Astrocyte (in vitro differentiated cells and primary cell): Measurements from ENCODE around the gene FUT7. TPM values are rescaled to one million over a fixed set of nuclear protein-coding genes. Genes with fewer than 3 reads are reported as not detected.

Source experiments
- DNase-seq: peaks from one replicate; pipeline ENCODE4 v3.0.0-alpha.2; 2010; ENCODE audit warnings: low read depth
- FAIRE-seq: peaks from 2 replicates; lab custom pipeline; 2011; peaks lifted over from hg19 to GRCh38; lab: Jason Lieb, UNC
- H2AFZ ChIP-seq: 2 replicates; pipeline ENCODE4 v1.6.0; 2012; ENCODE audit warnings: low read depth, low read length, inconsistent platforms
- H3K27ac ChIP-seq: 2 replicates; pipeline ENCODE4 v1.5.1; 2011; ENCODE audit warnings: low read depth, low read length, inconsistent platforms
- H3K27me3 ChIP-seq: 2 replicates; pipeline ENCODE4 v1.6.0; 2011; ENCODE audit warnings: low read length, inconsistent platforms; ENCODE audit not compliant: insufficient read depth
- H3K36me3 ChIP-seq: 2 replicates; pipeline ENCODE4 v1.5.1; 2011; ENCODE audit warnings: low read length, inconsistent platforms; ENCODE audit not compliant: insufficient read depth
- H3K4me1 ChIP-seq: 2 replicates; pipeline ENCODE4 v1.5.1; 2011; ENCODE audit warnings: low read length, inconsistent platforms; ENCODE audit not compliant: insufficient read depth
- H3K4me2 ChIP-seq: 2 replicates; pipeline ENCODE4 v1.6.0; 2012; ENCODE audit warnings: low read length, inconsistent platforms
- H3K4me3 ChIP-seq: 2 replicates; pipeline ENCODE4 v1.5.1; 2011; ENCODE audit warnings: low read depth, mild to moderate bottlenecking, low read length, inconsistent platforms; ENCODE audit not compliant: insufficient read depth
- H3K79me2 ChIP-seq: 2 replicates; pipeline ENCODE4 v1.6.0; 2012; ENCODE audit warnings: mild to moderate bottlenecking, low read length, inconsistent platforms; ENCODE audit not compliant: insufficient read depth
- H3K9ac ChIP-seq: 2 replicates; pipeline ENCODE4 v1.6.0; 2012; ENCODE audit warnings: mild to moderate bottlenecking, low read length, inconsistent platforms
- H3K9me3 ChIP-seq: 2 replicates; pipeline ENCODE4 v1.5.1; 2012; ENCODE audit warnings: low read depth, mild to moderate bottlenecking, low read length, inconsistent platforms; ENCODE audit not compliant: insufficient read depth
- H4K20me1 ChIP-seq: 2 replicates; pipeline ENCODE4 v1.6.0; 2012; ENCODE audit warnings: low read length, inconsistent platforms; ENCODE audit not compliant: insufficient read depth
- H3K27ac Mint-ChIP-seq: one replicate; pipeline ENCODE4 v1.8.0; 2021; ENCODE audit warnings: mild to moderate bottlenecking, mixed read lengths; ENCODE audit not compliant: unreplicated experiment
- H3K27me3 Mint-ChIP-seq: one replicate; pipeline ENCODE4 v1.8.0; 2021; ENCODE audit warnings: low read depth, mixed read lengths; ENCODE audit not compliant: unreplicated experiment
- H3K36me3 Mint-ChIP-seq: one replicate; pipeline ENCODE4 v1.8.0; 2021; ENCODE audit warnings: low read depth, mixed read lengths; ENCODE audit not compliant: unreplicated experiment
- H3K4me1 Mint-ChIP-seq: one replicate; pipeline ENCODE4 v1.8.0; 2021; ENCODE audit warnings: low read depth, mixed read lengths; ENCODE audit not compliant: unreplicated experiment
- H3K4me3 Mint-ChIP-seq: one replicate; pipeline ENCODE4 v1.8.0; 2021; ENCODE audit warnings: mild to moderate bottlenecking, moderate library complexity, mixed read lengths; ENCODE audit not compliant: unreplicated experiment
- H3K9me3 Mint-ChIP-seq: one replicate; pipeline ENCODE4 v1.8.0; 2021; ENCODE audit warnings: mild to moderate bottlenecking, mixed read lengths; ENCODE audit not compliant: unreplicated experiment
- CTCF ChIP-seq: IDR thresholded peaks from 2 replicates; pipeline ENCODE4 v1.5.1; 2011; ENCODE audit warnings: low read depth, mild to moderate bottlenecking, inconsistent platforms, low read length, moderate library complexity; ENCODE audit not compliant: insufficient read depth
- EZH2 ChIP-seq: IDR thresholded peaks from 2 replicates; pipeline ENCODE4 v1.6.1; 2012; ENCODE audit warnings: mild to moderate bottlenecking, low read length, inconsistent platforms; ENCODE audit not compliant: insufficient read depth
- total RNA-seq: library from RNA; stranded (reverse); gene quantifications from 2 replicates; pipeline ENCODE4 v1.2.1, GENCODE V29; 2021

Gene FUT7
- total RNA-seq, 1 donor from 2014 or later = not detected

GRCh38 chr9:137067860-137068538, 36.1 kb upstream of the FUT7 start:
- TF ChIP-seq CTCF (peak; percentile 67), EZH2 (no peak)
- Histone ChIP-seq H4K20me1 (peaks cover 14% of the 10 kb centered on the region), H3K27me3 (no peaks in the 10 kb centered on the region), H3K79me2 (no peaks in the 10 kb centered on the region), H2AFZ (no peak overlapping the region), H3K9me3 (no peaks in the 10 kb centered on the region), H3K36me3 (no peaks in the 10 kb centered on the region), H3K4me1 (peaks cover 9% of the 10 kb centered on the region), H3K4me3 (no peak overlapping the region), H3K9ac (no peak overlapping the region), H3K4me2 (no peak overlapping the region), H3K27ac (no peak overlapping the region)
- Mint-ChIP-seq H3K27ac (no peak overlapping the region), H3K9me3 (no peaks in the 10 kb centered on the region), H3K27me3 (peaks cover 12% of the 10 kb centered on the region), H3K36me3 (peaks cover 3% of the 10 kb centered on the region), H3K4me3 (no peak overlapping the region), H3K4me1 (no peaks in the 10 kb centered on the region)
- DNase-seq (peak; percentile 55), FAIRE-seq (no peak)

GRCh38 chr9:137066096-137066861, 34.4 kb upstream of the FUT7 start:
- H3K4me1 Mint-ChIP-seq = no peaks in the 10 kb centered on the region
- DNase-seq = no peak
- no peak overlapping the region for H3K9ac ChIP-seq

More at GRCh38 chr9:137066096-137066861, 34.4 kb upstream of the FUT7 start:
- TF ChIP-seq EZH2 = no peak
- no peak for TF ChIP-seq CTCF
- no peaks in the 10 kb centered on the region for H3K36me3 ChIP-seq
- Mint-ChIP-seq H3K4me3 (no peak overlapping the region), H3K27me3 (peaks cover 16% of the 10 kb centered on the region), H3K9me3 (no peaks in the 10 kb centered on the region), H3K27ac (no peak overlapping the region), H3K36me3 (peaks cover 3% of the 10 kb centered on the region)
- H2AFZ ChIP-seq = no peak overlapping the region
- no peak overlapping the region for H3K27ac ChIP-seq
- no peak overlapping the region for H3K4me2 ChIP-seq
- no peaks in the 10 kb centered on the region for H3K9me3 ChIP-seq
- H3K4me1 ChIP-seq = peaks cover 9% of the 10 kb centered on the region
- peaks cover 14% of the 10 kb centered on the region for H4K20me1 ChIP-seq
- no peak overlapping the region for H3K4me3 ChIP-seq
- no peak for FAIRE-seq
- no peaks in the 10 kb centered on the region for H3K79me2 ChIP-seq
- no peaks in the 10 kb centered on the region for H3K27me3 ChIP-seq
